K562 (cell line): ENCODE measurements around the gene ADGRL3. TPM values are rescaled to one million over a fixed set of nuclear protein-coding genes. Genes with fewer than 3 reads are reported as not detected.

ENCODE experiments used
- ATAC-seq: fragments of 200-7000 bp; cut with Tn5 transposase; 3 replicates; pipeline ENCODE4 v1.9.1; 2020; ENCODE audit warnings: moderate library complexity
- BruUV-seq: library from RNA; stranded (reverse); fragments of 400-500 nt; replicated peaks from 2 replicates; lab custom pipeline; 2021; lab: Mats Ljungman, UMichigan
- CTCF ChIA-PET: fragments of 300-600 bp; formaldehyde crosslinking; extraction: SDS; loops from one replicate; lab custom pipeline; 2021; ENCODE audit warnings: low intra/inter-chr PET ratio; lab: Yijun Ruan, JAX
- POLR2A ChIA-PET: fragments of 300-600, 350-650 bp; sonication (Branson Sonifier 250); formaldehyde crosslinking; extraction: SDS; loops from one replicate; lab custom pipeline; 2021; ENCODE audit warnings: antibody characterized with exemption, inconsistent platforms; lab: Yijun Ruan, JAX
- DNase-seq, 4 experiments: peaks; one replicate each; pipeline versions ENCODE4 v3.0.0 to v3.0.0-alpha.2; 2011 to 2018; ENCODE audit warnings: low spot score in 3 of 4, mixed read lengths in 3 of 4; ENCODE audit errors: extremely low read depth in 1 of 4
- FAIRE-seq: peaks from 2 replicates; lab custom pipeline; 2011; peaks lifted over from hg19 to GRCh38; lab: Jason Lieb, UNC
- H2AFZ ChIP-seq: 2 replicates; pipeline ENCODE4 v1.6.0; 2011; ENCODE audit warnings: low read depth, low read length, control low read depth, inconsistent platforms
- H3K27ac ChIP-seq: fragments of 200-600 bp; 3 replicates; pipeline ENCODE4 v1.8.0; 2011; ENCODE audit warnings: low read depth, mild to moderate bottlenecking, control low read depth, inconsistent platforms, low read length, moderate library complexity, mixed read lengths; ENCODE audit errors: extremely low read depth
- H3K27me3 ChIP-seq, 2 experiments: fragments of 300-600 bp in 1 of 2; 2 replicates in 1 of 2; 3 replicates in 1 of 2; pipeline versions ENCODE4 v1.6.0 to v1.8.0; 2011; ENCODE audit warnings: inconsistent platforms in 2 of 2, low read length in 2 of 2, mild to moderate bottlenecking in 1 of 2, mixed read lengths in 1 of 2, moderate library complexity in 1 of 2; ENCODE audit not compliant: control insufficient read depth in 2 of 2, insufficient read depth in 2 of 2
- H3K36me3 ChIP-seq: fragments of 300-600 bp; 3 replicates; pipeline ENCODE4 v1.8.0; 2011; ENCODE audit warnings: mild to moderate bottlenecking, low read length, inconsistent platforms; ENCODE audit not compliant: control insufficient read depth, insufficient read depth
- H3K4me1 ChIP-seq, 2 experiments: fragments of 200-600 bp in 1 of 2; replicated peaks in 1 of 2; 2 replicates in 1 of 2; 3 replicates in 1 of 2; pipeline versions ENCODE4 v1.5.1 to v1.8.0; 2011; ENCODE audit warnings: inconsistent platforms in 2 of 2, low read length in 2 of 2, mild to moderate bottlenecking in 1 of 2, mixed read lengths in 1 of 2, moderate library complexity in 1 of 2; ENCODE audit not compliant: control insufficient read depth in 2 of 2, insufficient read depth in 2 of 2
- H3K4me2 ChIP-seq: 2 replicates; pipeline ENCODE4 v1.6.1; 2011; ENCODE audit warnings: low read length, control low read depth, inconsistent platforms, mixed read lengths; ENCODE audit not compliant: insufficient read depth
- H3K4me3 ChIP-seq: fragments of 200-600 bp; sonication (generic), shearing (Covaris generic); 2 replicates; pipeline ENCODE4 v1.5.1; 2016; ENCODE audit warnings: control low read depth, inconsistent platforms
- H3K79me2 ChIP-seq: fragments of 200-600 bp; 3 replicates; pipeline ENCODE4 v1.8.0; 2011; ENCODE audit warnings: low read length, inconsistent platforms; ENCODE audit not compliant: control insufficient read depth, insufficient read depth
- H3K9ac ChIP-seq, 2 experiments: 2 replicates each; pipeline versions ENCODE4 v1.6.0 to v1.6.1; 2011; ENCODE audit warnings: low read depth in 2 of 2, low read length in 2 of 2, control low read depth in 1 of 2, inconsistent platforms in 1 of 2, mild to moderate bottlenecking in 1 of 2, mixed read lengths in 1 of 2; ENCODE audit not compliant: insufficient read depth in 1 of 2
- H3K9me1 ChIP-seq: one replicate; pipeline ENCODE4 v1.6.0; 2011; ENCODE audit warnings: inconsistent platforms, mild to moderate bottlenecking, low read length, moderate library complexity; ENCODE audit not compliant: control insufficient read depth, insufficient read depth
- H3K9me3 ChIP-seq: replicated peaks from 2 replicates; pipeline ENCODE4 v1.5.1; 2011; ENCODE audit warnings: low read depth, low read length, inconsistent platforms; ENCODE audit not compliant: control insufficient read depth, insufficient read depth
- H4K20me1 ChIP-seq: replicated peaks from 2 replicates; pipeline ENCODE4 v1.6.1; 2011; ENCODE audit warnings: low read length, inconsistent platforms, mixed read lengths; ENCODE audit not compliant: control insufficient read depth, insufficient read depth
- CHD2 ChIP-seq: IDR thresholded peaks from 2 replicates; pipeline ENCODE4 v1.6.1; 2011; ENCODE audit warnings: low read depth, low read length
- CTCF ChIP-seq, 3 experiments: IDR thresholded peaks in 2 of 3; conservative IDR thresholded peaks in 1 of 3; 2 replicates each; pipeline ENCODE4 v1.5.1; 2011 to 2012; ENCODE audit warnings: low read length in 3 of 3, mild to moderate bottlenecking in 3 of 3, control low read depth in 2 of 3, improper control_type of control experiment in 1 of 3, inconsistent platforms in 1 of 3, low read depth in 1 of 3, mixed read lengths in 1 of 3, moderate library complexity in 1 of 3; ENCODE audit not compliant: insufficient read depth in 2 of 3
- CXXC5 ChIP-seq: fragments of 250-450 bp; sonication (Bioruptor Pico); IDR thresholded peaks from 2 replicates; pipeline ENCODE4 v1.8.0; 2022; ENCODE audit warnings: inconsistent platforms, mild to moderate bottlenecking, moderate library complexity
- EHMT2 ChIP-seq: fragments of 450-650 bp; IDR thresholded peaks from 2 replicates; pipeline ENCODE4 v1.6.1; 2018; ENCODE audit warnings: antibody characterized with exemption
- ERF ChIP-seq: fragments of 450-650 bp; formaldehyde crosslinking; IDR thresholded peaks from 2 replicates; pipeline ENCODE4 v1.4.0; 2020; ENCODE audit warnings: mild to moderate bottlenecking, mixed read lengths
- GABPB1 ChIP-seq: sonication (generic); formaldehyde crosslinking; IDR thresholded peaks from 2 replicates; pipeline ENCODE4 v1.8.0; 2022; ENCODE audit warnings: mild to moderate bottlenecking, missing genetic modification reagents
- IRF9 ChIP-seq: fragments of 450-650 bp; IDR thresholded peaks from 2 replicates; pipeline ENCODE4 v1.6.1; 2016; ENCODE audit warnings: missing biosample characterization, missing genetic modification characterization
- MTF1 ChIP-seq: fragments of 250-450 bp; sonication (Bioruptor Pico); IDR thresholded peaks from 2 replicates; pipeline ENCODE4 v1.9.0; 2021; ENCODE audit warnings: moderate library complexity, mild to moderate bottlenecking, inconsistent platforms, borderline replicate concordance
- NR2F6 ChIP-seq: fragments of 450-650 bp; formaldehyde crosslinking; IDR thresholded peaks from 2 replicates; pipeline ENCODE4 v1.4.0; 2020; ENCODE audit warnings: mild to moderate bottlenecking
- PHF8 ChIP-seq: fragments of 200-600 bp; sonication (generic); IDR thresholded peaks from 2 replicates; pipeline ENCODE4 v1.6.1; 2012; ENCODE audit warnings: mixed run types, mild to moderate bottlenecking, inconsistent platforms, low read length, moderate library complexity, borderline replicate concordance
- RFX5 ChIP-seq: IDR thresholded peaks from 2 replicates; pipeline ENCODE4 v1.6.1; 2011; ENCODE audit warnings: low read depth, mild to moderate bottlenecking, improper control_type of control experiment, low read length
- SPI1 ChIP-seq: IDR thresholded peaks from 2 replicates; pipeline ENCODE4 v1.6.1; 2011; ENCODE audit warnings: low read depth, low read length, control low read depth, borderline replicate concordance
- SUPT5H ChIP-seq: fragments of 450-650 bp; IDR thresholded peaks from 2 replicates; pipeline ENCODE4 v1.6.1; 2016
- TCF7 ChIP-seq: sonication (generic); IDR thresholded peaks from 2 replicates; pipeline ENCODE4 v1.6.1; 2016; ENCODE audit warnings: antibody characterized with exemption, borderline replicate concordance
- YBX1 ChIP-seq: fragments of 450-650 bp; IDR thresholded peaks from 2 replicates; pipeline ENCODE4 v1.7.1; 2016; ENCODE audit warnings: mild to moderate bottlenecking
- ZFPM2 ChIP-seq: fragments of 250-450 bp; sonication (Bioruptor Pico); IDR thresholded peaks from 2 replicates; pipeline ENCODE4 v1.5.1; 2022; ENCODE audit warnings: mild to moderate bottlenecking
- ZNF134 ChIP-seq: fragments of 250-450 bp; sonication (Bioruptor Pico); conservative IDR thresholded peaks from 2 replicates; pipeline ENCODE4 v1.4.0; 2020
- WGBS: fragments of 100-300 bp; shearing (Covaris generic); methylation state at CpG from one replicate; pipeline ENCODE4 v1.1.6; 2016; ENCODE audit warnings: low coverage, mixed read lengths; ENCODE audit not compliant: insufficient coverage; ENCODE audit errors: missing lambda C conversion rate; 5-methylcytosine and 5-hydroxymethylcytosine counted together
- in situ Hi-C: fragments of 300-500 bp; cut with MboI; formaldehyde crosslinking; loops from 4 replicates; pipeline ENCODE4 v1.15.0; 2018; ENCODE audit warnings: inconsistent platforms, mixed read lengths
- intact Hi-C: fragments of 100-400 bp; cut with micrococcal nuclease; formaldehyde crosslinking; loops from 2 replicates; pipeline ENCODE4 v1.14.2; 2022
- polyA plus RNA-seq, 8 experiments: library from polyadenylated mRNA; depleted of rRNA in 4 of 8; stranded (reverse) in 5 of 8; unstranded in 3 of 8; fragments of >200 nt; fragmentation: Nextera tagmentation in 2 of 8; fragmentation: Illumina TruSeq in 1 of 8; extraction: Ambion mirVana in 2 of 8; extraction: Trizol in 1 of 8; gene quantifications; 2 replicates each; pipeline versions ENCODE4 v1.2.1 to v1.2.3, GENCODE V29; 2011 to 2014; ENCODE audit warnings: inconsistent platforms in 1 of 8, missing spikeins in 1 of 8
- total RNA-seq, 7 experiments: library from RNA; depleted of rRNA in 6 of 7; stranded (reverse); fragments of >200 nt in 6 of 7; fragmentation: Illumina TruSeq in 2 of 7; extraction: Trizol in 2 of 7; gene quantifications; 2 replicates each; pipeline versions ENCODE4 v1.2.1 to v1.2.3, GENCODE V29; 2011 to 2021; ENCODE audit warnings: low replicate concordance in 1 of 7
- TF ChIP-seq, protein P1 (sequence below): fragments of 250-450 bp; sonication (Bioruptor Pico); IDR thresholded peaks from 2 replicates; pipeline ENCODE4 v1.8.0; 2021; ENCODE audit warnings: borderline replicate concordance, mild to moderate bottlenecking, moderate library complexity; ENCODE audit not compliant: poor library complexity, severe bottlenecking
- TF ChIP-seq, protein P2 (sequence below): fragments of 450-650 bp; IDR thresholded peaks from 2 replicates; pipeline ENCODE4 v1.6.1; 2016; ENCODE audit warnings: borderline replicate concordance

The ADGRL3 gene
- total and polyA plus RNA-seq, 9 of the 15 experiments (the other 6 are each of a cell fraction or from before 2014, with no cell fraction given) = 0.03 to 0.14 (median 0.04) TPM; not detected in 2

GRCh38 chr4:61838072-61838471 lies 637.9 kb downstream of the ADGRL3 start (continued):
- TF ChIP-seq, protein P1, sequence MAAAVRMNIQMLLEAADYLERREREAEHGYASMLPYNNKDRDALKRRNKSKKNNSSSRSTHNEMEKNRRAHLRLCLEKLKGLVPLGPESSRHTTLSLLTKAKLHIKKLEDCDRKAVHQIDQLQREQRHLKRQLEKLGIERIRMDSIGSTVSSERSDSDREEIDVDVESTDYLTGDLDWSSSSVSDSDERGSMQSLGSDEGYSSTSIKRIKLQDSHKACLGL (CRISPR knock-in tag) = no peak
- no peak for TF ChIP-seq SPI1
- no peak for TF ChIP-seq GABPB1 (CRISPR knock-in tag)
- TF ChIP-seq CTCF (IDR thresholded peaks at IDR 0.05 in 2 of 3, conservative IDR thresholded peaks at IDR 0.05 in 1 of 3; ENCODE audit: insufficient read depth in 2 of 3, low read depth in 1 of 3, low read length in 3 of 3) = no peak
- no peak for TF ChIP-seq EHMT2
- no peak for TF ChIP-seq ZNF134
- TF ChIP-seq CHD2 = no peak
- no peak for TF ChIP-seq IRF9

GRCh38 chr4:61841714-61842113 lies 641.6 kb downstream of the ADGRL3 start:
- no peaks in the 10 kb centered on the region for H3K36me3 ChIP-seq
- FAIRE-seq = no peak
- no peak overlapping the region for H3K9ac ChIP-seq
- no peak overlapping the region for H2AFZ ChIP-seq
- no peaks in the 10 kb centered on the region for H3K79me2 ChIP-seq
- in situ Hi-C loops = no loop called here
- no peaks in the 10 kb centered on the region for H3K9me1 ChIP-seq
- H3K4me1 ChIP-seq = no peaks in the 10 kb centered on the region
- H3K4me2 ChIP-seq = no peak overlapping the region
- no peak for ATAC-seq
- no peak overlapping the region for H3K27ac ChIP-seq
- H3K4me3 ChIP-seq = no peak overlapping the region
- no TSS peak for BruUV-seq
- intact Hi-C loops = no loop called here
- no peaks in the 10 kb centered on the region for H4K20me1 ChIP-seq
- H3K9me3 ChIP-seq = no peaks in the 10 kb centered on the region
- DNase-seq = no peak
- POLR2A ChIA-PET = no interaction called here
- CTCF ChIA-PET = no interaction called here
- H3K27me3 ChIP-seq = no peaks in the 10 kb centered on the region
- 0% methylated on average over 3 of the region's 3 CpGs for WGBS
- TF ChIP-seq, protein P2, sequence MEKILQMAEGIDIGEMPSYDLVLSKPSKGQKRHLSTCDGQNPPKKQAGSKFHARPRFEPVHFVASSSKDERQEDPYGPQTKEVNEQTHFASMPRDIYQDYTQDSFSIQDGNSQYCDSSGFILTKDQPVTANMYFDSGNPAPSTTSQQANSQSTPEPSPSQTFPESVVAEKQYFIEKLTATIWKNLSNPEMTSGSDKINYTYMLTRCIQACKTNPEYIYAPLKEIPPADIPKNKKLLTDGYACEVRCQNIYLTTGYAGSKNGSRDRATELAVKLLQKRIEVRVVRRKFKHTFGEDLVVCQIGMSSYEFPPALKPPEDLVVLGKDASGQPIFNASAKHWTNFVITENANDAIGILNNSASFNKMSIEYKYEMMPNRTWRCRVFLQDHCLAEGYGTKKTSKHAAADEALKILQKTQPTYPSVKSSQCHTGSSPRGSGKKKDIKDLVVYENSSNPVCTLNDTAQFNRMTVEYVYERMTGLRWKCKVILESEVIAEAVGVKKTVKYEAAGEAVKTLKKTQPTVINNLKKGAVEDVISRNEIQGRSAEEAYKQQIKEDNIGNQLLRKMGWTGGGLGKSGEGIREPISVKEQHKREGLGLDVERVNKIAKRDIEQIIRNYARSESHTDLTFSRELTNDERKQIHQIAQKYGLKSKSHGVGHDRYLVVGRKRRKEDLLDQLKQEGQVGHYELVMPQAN = no peak
- TF ChIP-seq NR2F6 (CRISPR knock-in tag) (no peak), ERF (CRISPR knock-in tag) (no peak), RFX5 (no peak), ZFPM2 (no peak), YBX1 (no peak), MTF1 (CRISPR knock-in tag) (no peak), TCF7 (no peak), PHF8 (no peak), SUPT5H (no peak), CXXC5 (CRISPR knock-in tag) (no peak)
